HG02973 (cell line): ENCODE results near the gene WDR86.
A peak's percentile ranks its signal among the peaks of the same experiment; 100 is the strongest.

Experiments used
- ATAC-seq: cut with Tn5 transposase; IDR thresholded peaks from one replicate; pipeline ENCODE4 v1.9.1; 2021; ENCODE audit warnings: moderate library complexity; ENCODE audit not compliant: unreplicated experiment

Gene WDR86

GRCh38 chr7:151381348-151382078, 28.3 kb downstream of the WDR86 start:
- ATAC-seq: no peak

- ATAC-seq: no peak
Observed at GRCh38 chr7:151381098-151381347, 28.8 kb downstream of the WDR86 start.

GRCh38 chr7:151380199-151381097, 29.4 kb downstream of the WDR86 start:
- ATAC-seq: no peak

- ATAC-seq: no peak
Observed at GRCh38 chr7:151379534-151380198, 30.2 kb downstream of the WDR86 start.

GRCh38 chr7:151379193-151379520, 30.7 kb downstream of the WDR86 start:
- ATAC-seq: no peak

- no peak for ATAC-seq
Observed at GRCh38 chr7:151378496-151379192, 31.2 kb downstream of the WDR86 start.

- ATAC-seq: no peak
Observed at GRCh38 chr7:151378011-151378410, 31.8 kb downstream of the WDR86 start.

- no peak for ATAC-seq
Observed at GRCh38 chr7:151377406-151377805, 32.4 kb downstream of the WDR86 start.

- no peak for ATAC-seq
Observed at GRCh38 chr7:151376218-151376902, 33.5 kb downstream of the WDR86 start.

- ATAC-seq: no peak
Observed at GRCh38 chr7:151375530-151376217, 34.2 kb downstream of the WDR86 start.

GRCh38 chr7:151374726-151375125, 35.1 kb downstream of the WDR86 start:
- no peak for ATAC-seq

- ATAC-seq: no peak
Observed at GRCh38 chr7:151374139-151374538, 35.7 kb downstream of the WDR86 start.

GRCh38 chr7:151373599-151373998, 36.2 kb downstream of the WDR86 start:
- ATAC-seq: no peak

- ATAC-seq: no peak
Observed at GRCh38 chr7:151372612-151373265, 37.1 kb downstream of the WDR86 start.

- no peak for ATAC-seq
Observed at GRCh38 chr7:151371266-151371665, 38.6 kb downstream of the WDR86 start.

GRCh38 chr7:151368136-151368571, 41.7 kb downstream of the WDR86 start:
- peak; percentile 86 for ATAC-seq

GRCh38 chr7:151367284-151367683, 42.6 kb downstream of the WDR86 start:
- ATAC-seq: no peak

GRCh38 chr7:151366880-151367222, 43.0 kb downstream of the WDR86 start:
- ATAC-seq: no peak

GRCh38 chr7:151366166-151366879, 43.5 kb downstream of the WDR86 start:
- no peak for ATAC-seq
